Measurements from ENCODE around the gene ZNF219. TPM values are rescaled to one million over a fixed set of nuclear protein-coding genes. Genes with fewer than 3 reads are reported as not detected.

The ZNF219 gene
- total and polyA plus RNA-seq, 10 of the 15 experiments (the other 5 are each of a cell fraction or from before 2014, with no cell fraction given): 0.16 to 6.4 (median 1.9) TPM

DNA sequence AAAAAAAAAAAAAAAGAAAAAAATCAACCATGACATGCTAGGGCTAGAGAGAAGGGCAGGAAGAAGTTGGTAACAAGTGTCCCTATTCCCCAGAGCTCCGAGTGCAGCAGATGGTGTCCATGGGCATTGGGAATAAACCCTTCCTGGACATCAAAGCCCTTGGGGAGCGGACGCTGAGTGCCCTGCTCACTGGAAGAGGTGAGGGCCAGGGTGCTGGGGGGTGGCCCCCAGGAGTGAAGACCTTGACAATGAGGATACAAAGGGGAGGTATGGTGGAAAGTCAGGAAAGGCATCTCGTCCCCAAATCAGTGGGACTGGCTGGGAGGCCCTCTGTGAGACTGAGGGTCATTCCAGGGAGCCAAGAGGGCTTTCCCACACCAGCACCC, 11.6 kb downstream of the ZNF219 start:
- in situ Hi-C loops (cut with MboI): no loop called here

More for the DNA sequence above, 11.6 kb downstream of the ZNF219 start:
- Histone ChIP-seq H4K20me1 (ENCODE audit: control insufficient read depth, insufficient read depth) (no peaks in the 10 kb centered on the region), H3K27ac (ENCODE audit: control insufficient read depth, insufficient read depth) (no peak overlapping the region), H3K4me2 (ENCODE audit: control insufficient read depth, insufficient read depth) (no peak overlapping the region), H3K9ac (ENCODE audit: control insufficient read depth, insufficient read depth, low read length) (no peak overlapping the region), H3K4me3 (no peak overlapping the region), H3K4me1 (ENCODE audit: control insufficient read depth, insufficient read depth, low read length) (no peaks in the 10 kb centered on the region), H2AFZ (ENCODE audit: control insufficient read depth, low read depth, low read length) (no peak overlapping the region), H3K27me3 (replicated peaks in 1 of 2; ENCODE audit: control insufficient read depth in 2 of 2, insufficient read depth in 2 of 2, low read length in 1 of 2) (no peaks in the 10 kb centered on the region), H3K36me3 (ENCODE audit: control insufficient read depth in 2 of 2, insufficient read depth in 2 of 2, low read length in 1 of 2) (no peaks in the 10 kb centered on the region), H3K79me2 (ENCODE audit: control insufficient read depth, insufficient read depth, low read length) (no peaks in the 10 kb centered on the region), H3K9me3 (replicated peaks; ENCODE audit: control insufficient read depth, insufficient read depth, low read length) (no peaks in the 10 kb centered on the region)
- ATAC-seq (no peak), DNase-seq (ENCODE audit: low read depth, low spot score) (no peak), FAIRE-seq (no peak)
- intact Hi-C loops (cut with micrococcal nuclease; ENCODE audit: unreplicated experiment): no loop called here
- ChIA-PET CTCF (interaction anchor here (1.3 to 5.6 kb wide), 8 partner anchors 8 to 229 kb away, joined by 3 to 61 read pairs (median 4); partner anchors contain the start of genes ARHGEF40 and TMEM253), RAD21 (ENCODE audit: unreplicated experiment) (interaction anchor here (0.7 to 1.2 kb wide), 2 partner anchors 19 to 22 kb away, joined by 4 read pairs; no protein-coding TSS in a partner anchor), SMC1A (ENCODE audit: uncharacterized antibody, unreplicated experiment) (no interaction called here), POLR2A (no interaction called here)
- BruUV-seq (replicated peaks): no TSS peak
- 45% methylated on average over 4 of the region's 4 CpGs for WGBS (ENCODE audit: insufficient coverage, insufficient replicate concordance, low lambda C conversion rate, missing lambda C conversion rate)
- TF ChIP-seq TCF3 (IDR thresholded peaks at IDR 0.05; ENCODE audit: borderline replicate concordance, insufficient read depth, low read depth, low read length) (no peak), ZNF217 (IDR thresholded peaks at IDR 0.05) (no peak), ZNF207 (IDR thresholded peaks at IDR 0.05; ENCODE audit: borderline replicate concordance) (no peak)
- TF ChIP-seq, protein P1, sequence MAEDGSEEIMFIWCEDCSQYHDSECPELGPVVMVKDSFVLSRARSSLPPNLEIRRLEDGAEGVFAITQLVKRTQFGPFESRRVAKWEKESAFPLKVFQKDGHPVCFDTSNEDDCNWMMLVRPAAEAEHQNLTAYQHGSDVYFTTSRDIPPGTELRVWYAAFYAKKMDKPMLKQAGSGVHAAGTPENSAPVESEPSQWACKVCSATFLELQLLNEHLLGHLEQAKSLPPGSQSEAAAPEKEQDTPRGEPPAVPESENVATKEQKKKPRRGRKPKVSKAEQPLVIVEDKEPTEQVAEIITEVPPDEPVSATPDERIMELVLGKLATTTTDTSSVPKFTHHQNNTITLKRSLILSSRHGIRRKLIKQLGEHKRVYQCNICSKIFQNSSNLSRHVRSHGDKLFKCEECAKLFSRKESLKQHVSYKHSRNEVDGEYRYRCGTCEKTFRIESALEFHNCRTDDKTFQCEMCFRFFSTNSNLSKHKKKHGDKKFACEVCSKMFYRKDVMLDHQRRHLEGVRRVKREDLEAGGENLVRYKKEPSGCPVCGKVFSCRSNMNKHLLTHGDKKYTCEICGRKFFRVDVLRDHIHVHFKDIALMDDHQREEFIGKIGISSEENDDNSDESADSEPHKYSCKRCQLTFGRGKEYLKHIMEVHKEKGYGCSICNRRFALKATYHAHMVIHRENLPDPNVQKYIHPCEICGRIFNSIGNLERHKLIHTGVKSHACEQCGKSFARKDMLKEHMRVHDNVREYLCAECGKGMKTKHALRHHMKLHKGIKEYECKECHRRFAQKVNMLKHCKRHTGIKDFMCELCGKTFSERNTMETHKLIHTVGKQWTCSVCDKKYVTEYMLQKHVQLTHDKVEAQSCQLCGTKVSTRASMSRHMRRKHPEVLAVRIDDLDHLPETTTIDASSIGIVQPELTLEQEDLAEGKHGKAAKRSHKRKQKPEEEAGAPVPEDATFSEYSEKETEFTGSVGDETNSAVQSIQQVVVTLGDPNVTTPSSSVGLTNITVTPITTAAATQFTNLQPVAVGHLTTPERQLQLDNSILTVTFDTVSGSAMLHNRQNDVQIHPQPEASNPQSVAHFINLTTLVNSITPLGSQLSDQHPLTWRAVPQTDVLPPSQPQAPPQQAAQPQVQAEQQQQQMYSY (CRISPR knock-in tag; IDR thresholded peaks at IDR 0.05): no peak
- TF ChIP-seq, protein P2, sequence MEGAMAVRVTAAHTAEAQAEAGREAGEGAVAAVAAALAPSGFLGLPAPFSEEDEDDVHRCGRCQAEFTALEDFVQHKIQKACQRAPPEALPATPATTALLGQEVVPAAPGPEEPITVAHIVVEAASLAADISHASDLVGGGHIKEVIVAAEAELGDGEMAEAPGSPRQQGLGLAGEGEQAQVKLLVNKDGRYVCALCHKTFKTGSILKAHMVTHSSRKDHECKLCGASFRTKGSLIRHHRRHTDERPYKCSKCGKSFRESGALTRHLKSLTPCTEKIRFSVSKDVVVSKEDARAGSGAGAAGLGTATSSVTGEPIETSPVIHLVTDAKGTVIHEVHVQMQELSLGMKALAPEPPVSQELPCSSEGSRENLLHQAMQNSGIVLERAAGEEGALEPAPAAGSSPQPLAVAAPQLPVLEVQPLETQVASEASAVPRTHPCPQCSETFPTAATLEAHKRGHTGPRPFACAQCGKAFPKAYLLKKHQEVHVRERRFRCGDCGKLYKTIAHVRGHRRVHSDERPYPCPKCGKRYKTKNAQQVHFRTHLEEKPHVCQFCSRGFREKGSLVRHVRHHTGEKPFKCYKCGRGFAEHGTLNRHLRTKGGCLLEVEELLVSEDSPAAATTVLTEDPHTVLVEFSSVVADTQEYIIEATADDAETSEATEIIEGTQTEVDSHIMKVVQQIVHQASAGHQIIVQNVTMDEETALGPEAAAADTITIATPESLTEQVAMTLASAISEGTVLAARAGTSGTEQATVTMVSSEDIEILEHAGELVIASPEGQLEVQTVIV (IDR thresholded peaks at IDR 0.05; ENCODE audit: borderline replicate concordance, partially characterized antibody): no peak
